GM18867 (cell line): Measurements from ENCODE around the gene RASGEF1C.
"Not testable (repeated sequence)": the region's sequence is repeated elsewhere in the genome, so short reads cannot be mapped to it uniquely, and the experiment has no call there.

ENCODE experiments used
- ATAC-seq: cut with Tn5 transposase; IDR thresholded peaks from one replicate; pipeline ENCODE4 v1.9.1; 2021; ENCODE audit warnings: mild to moderate bottlenecking, moderate library complexity; ENCODE audit not compliant: unreplicated experiment

Gene RASGEF1C

GRCh38 chr5:180104168-180104530 is 104.9 kb downstream of the RASGEF1C start:
- no peak for ATAC-seq

- ATAC-seq, result no peak
These were observed 105.4 kb downstream of the RASGEF1C start for GRCh38 chr5:180103487-180104167.

- no peak for ATAC-seq
These were observed 106.4 kb downstream of the RASGEF1C start for GRCh38 chr5:180102636-180103035.

GRCh38 chr5:180101451-180102105 is 107.4 kb downstream of the RASGEF1C start:
- no peak for ATAC-seq

GRCh38 chr5:180100621-180101450 is 108.2 kb downstream of the RASGEF1C start:
- ATAC-seq, result no peak

GRCh38 chr5:180099733-180100611 is 109.0 kb downstream of the RASGEF1C start:
- no peak for ATAC-seq

GRCh38 chr5:180098991-180099732 is 109.8 kb downstream of the RASGEF1C start:
- no peak for ATAC-seq

GRCh38 chr5:180098526-180098925 is 110.5 kb downstream of the RASGEF1C start:
- no peak for ATAC-seq

GRCh38 chr5:180097926-180098325 is 111.1 kb downstream of the RASGEF1C start:
- no peak for ATAC-seq

- no peak for ATAC-seq
These were observed 111.7 kb downstream of the RASGEF1C start for GRCh38 chr5:180097163-180097894.

GRCh38 chr5:180096616-180097015 is 112.4 kb downstream of the RASGEF1C start:
- no peak for ATAC-seq

GRCh38 chr5:180095545-180095944 is 113.5 kb downstream of the RASGEF1C start:
- no peak for ATAC-seq

GRCh38 chr5:180093651-180094382 is 115.2 kb downstream of the RASGEF1C start:
- ATAC-seq, result no peak

- ATAC-seq, result no peak
These were observed 115.8 kb downstream of the RASGEF1C start for GRCh38 chr5:180093241-180093640.

- no peak for ATAC-seq
These were observed 118.1 kb downstream of the RASGEF1C start for GRCh38 chr5:180090769-180091546.

- no peak for ATAC-seq
These were observed 118.8 kb downstream of the RASGEF1C start for GRCh38 chr5:180090098-180090768.

- ATAC-seq, result not testable (repeated sequence)
These were observed 119.4 kb downstream of the RASGEF1C start for GRCh38 chr5:180089628-180090027.
